Panc1 (cell line): ENCODE measurements around the gene CMIP.

Experiments
- POLR2AphosphoS5 ChIP-seq: IDR thresholded peaks from 2 replicates; pipeline ENCODE4 v1.6.1; 2012; ENCODE audit warnings: mild to moderate bottlenecking, low read depth, low read length, moderate library complexity
- SIN3A ChIP-seq: IDR thresholded peaks from 2 replicates; pipeline ENCODE4 v1.6.1; 2012; ENCODE audit warnings: low read depth, mild to moderate bottlenecking, low read length, moderate library complexity, borderline replicate concordance; ENCODE audit not compliant: insufficient read depth
- TCF7L2 ChIP-seq: IDR thresholded peaks from 2 replicates; pipeline ENCODE4 v1.6.1; 2011; ENCODE audit warnings: mild to moderate bottlenecking, low read depth, low read length, inconsistent platforms
- TF ChIP-seq, protein P1 (sequence below): fragments of 450-650 bp; IDR thresholded peaks from 2 replicates; pipeline ENCODE4 v1.5.1; 2017; ENCODE audit warnings: mild to moderate bottlenecking
- TF ChIP-seq, protein P2 (sequence below), 2 experiments: IDR thresholded peaks; 2 replicates each; pipeline ENCODE4 v1.6.1; 2011 to 2012; ENCODE audit warnings: low read depth in 2 of 2, control low read depth in 1 of 2, low read length in 1 of 2, mild to moderate bottlenecking in 1 of 2, moderate library complexity in 1 of 2; ENCODE audit not compliant: insufficient read depth in 1 of 2

DNA sequence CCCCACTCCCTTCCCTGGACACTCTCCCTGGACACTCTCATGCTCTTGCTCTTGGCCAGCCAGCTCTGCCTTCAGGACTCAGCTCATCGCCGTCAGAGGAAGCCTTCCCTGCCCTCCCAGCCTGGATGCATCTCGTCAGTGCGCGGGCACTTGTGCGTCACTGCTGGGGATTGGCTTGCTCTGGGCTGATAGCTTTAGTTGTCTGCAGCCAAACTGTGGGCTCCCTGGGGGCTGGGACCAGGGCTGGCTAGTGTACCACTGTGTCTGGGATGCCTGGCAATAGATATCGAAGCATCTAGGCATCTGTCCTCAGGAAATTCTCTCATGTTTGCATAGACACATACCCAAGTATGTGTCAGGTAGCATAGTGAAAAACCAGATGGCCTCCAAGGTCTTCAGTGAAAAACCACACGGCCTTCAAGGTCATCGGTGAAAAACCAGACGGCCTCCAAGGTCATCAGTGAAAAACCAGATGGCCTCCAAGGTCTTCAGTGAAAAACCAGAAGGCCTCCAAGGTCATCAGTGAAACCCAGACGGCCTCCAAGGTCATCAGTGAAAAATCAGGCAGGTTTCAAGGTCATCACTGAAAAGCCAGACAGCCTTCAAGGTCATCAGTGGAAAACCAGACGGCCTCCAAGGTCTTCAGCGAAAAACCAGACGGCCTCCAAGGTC lies 72.0 kb downstream of the CMIP start:
- TF ChIP-seq TCF7L2 (no peak), POLR2AphosphoS5 (no peak), SIN3A (no peak)
- TF ChIP-seq, protein P1, sequence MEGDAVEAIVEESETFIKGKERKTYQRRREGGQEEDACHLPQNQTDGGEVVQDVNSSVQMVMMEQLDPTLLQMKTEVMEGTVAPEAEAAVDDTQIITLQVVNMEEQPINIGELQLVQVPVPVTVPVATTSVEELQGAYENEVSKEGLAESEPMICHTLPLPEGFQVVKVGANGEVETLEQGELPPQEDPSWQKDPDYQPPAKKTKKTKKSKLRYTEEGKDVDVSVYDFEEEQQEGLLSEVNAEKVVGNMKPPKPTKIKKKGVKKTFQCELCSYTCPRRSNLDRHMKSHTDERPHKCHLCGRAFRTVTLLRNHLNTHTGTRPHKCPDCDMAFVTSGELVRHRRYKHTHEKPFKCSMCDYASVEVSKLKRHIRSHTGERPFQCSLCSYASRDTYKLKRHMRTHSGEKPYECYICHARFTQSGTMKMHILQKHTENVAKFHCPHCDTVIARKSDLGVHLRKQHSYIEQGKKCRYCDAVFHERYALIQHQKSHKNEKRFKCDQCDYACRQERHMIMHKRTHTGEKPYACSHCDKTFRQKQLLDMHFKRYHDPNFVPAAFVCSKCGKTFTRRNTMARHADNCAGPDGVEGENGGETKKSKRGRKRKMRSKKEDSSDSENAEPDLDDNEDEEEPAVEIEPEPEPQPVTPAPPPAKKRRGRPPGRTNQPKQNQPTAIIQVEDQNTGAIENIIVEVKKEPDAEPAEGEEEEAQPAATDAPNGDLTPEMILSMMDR = no peak
- TF ChIP-seq, protein P2, sequence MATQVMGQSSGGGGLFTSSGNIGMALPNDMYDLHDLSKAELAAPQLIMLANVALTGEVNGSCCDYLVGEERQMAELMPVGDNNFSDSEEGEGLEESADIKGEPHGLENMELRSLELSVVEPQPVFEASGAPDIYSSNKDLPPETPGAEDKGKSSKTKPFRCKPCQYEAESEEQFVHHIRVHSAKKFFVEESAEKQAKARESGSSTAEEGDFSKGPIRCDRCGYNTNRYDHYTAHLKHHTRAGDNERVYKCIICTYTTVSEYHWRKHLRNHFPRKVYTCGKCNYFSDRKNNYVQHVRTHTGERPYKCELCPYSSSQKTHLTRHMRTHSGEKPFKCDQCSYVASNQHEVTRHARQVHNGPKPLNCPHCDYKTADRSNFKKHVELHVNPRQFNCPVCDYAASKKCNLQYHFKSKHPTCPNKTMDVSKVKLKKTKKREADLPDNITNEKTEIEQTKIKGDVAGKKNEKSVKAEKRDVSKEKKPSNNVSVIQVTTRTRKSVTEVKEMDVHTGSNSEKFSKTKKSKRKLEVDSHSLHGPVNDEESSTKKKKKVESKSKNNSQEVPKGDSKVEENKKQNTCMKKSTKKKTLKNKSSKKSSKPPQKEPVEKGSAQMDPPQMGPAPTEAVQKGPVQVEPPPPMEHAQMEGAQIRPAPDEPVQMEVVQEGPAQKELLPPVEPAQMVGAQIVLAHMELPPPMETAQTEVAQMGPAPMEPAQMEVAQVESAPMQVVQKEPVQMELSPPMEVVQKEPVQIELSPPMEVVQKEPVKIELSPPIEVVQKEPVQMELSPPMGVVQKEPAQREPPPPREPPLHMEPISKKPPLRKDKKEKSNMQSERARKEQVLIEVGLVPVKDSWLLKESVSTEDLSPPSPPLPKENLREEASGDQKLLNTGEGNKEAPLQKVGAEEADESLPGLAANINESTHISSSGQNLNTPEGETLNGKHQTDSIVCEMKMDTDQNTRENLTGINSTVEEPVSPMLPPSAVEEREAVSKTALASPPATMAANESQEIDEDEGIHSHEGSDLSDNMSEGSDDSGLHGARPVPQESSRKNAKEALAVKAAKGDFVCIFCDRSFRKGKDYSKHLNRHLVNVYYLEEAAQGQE (IDR thresholded peaks at IDR 0.05; ENCODE audit: insufficient read depth in 1 of 2, low read depth in 2 of 2, low read length in 1 of 2) = no peak
